GM12878 (cell line): Measurements from ENCODE around the gene BORCS5. TPM values are rescaled to one million over a fixed set of nuclear protein-coding genes. Genes with fewer than 3 reads are reported as not detected.

Source experiments
- ATF7 ChIP-seq: fragments of 450-650 bp; IDR thresholded peaks from 2 replicates; pipeline ENCODE4 v1.6.1; 2016; ENCODE audit warnings: low read depth, mild to moderate bottlenecking
- BACH1 ChIP-seq: fragments of 450-650 bp; IDR thresholded peaks from 2 replicates; pipeline ENCODE4 v1.6.1; 2017; ENCODE audit warnings: mild to moderate bottlenecking, borderline replicate concordance
- BMI1 ChIP-seq: fragments of 450-650 bp; IDR thresholded peaks from 2 replicates; pipeline ENCODE4 v1.6.1; 2016; ENCODE audit warnings: mild to moderate bottlenecking, moderate library complexity, borderline replicate concordance
- CREB1 ChIP-seq: IDR thresholded peaks from 2 replicates; pipeline ENCODE4 v1.6.1; 2012; ENCODE audit warnings: low read depth, mild to moderate bottlenecking, inconsistent platforms
- DPF2 ChIP-seq: fragments of 450-650 bp; IDR thresholded peaks from 2 replicates; pipeline ENCODE4 v1.6.1; 2017; ENCODE audit warnings: mild to moderate bottlenecking
- ETV6 ChIP-seq, 2 experiments: fragments of 450-650 bp in 1 of 2; IDR thresholded peaks in 1 of 2; conservative IDR thresholded peaks in 1 of 2; 2 replicates each; pipeline ENCODE4 v1.6.1; 2014; ENCODE audit warnings: antibody characterized with exemption in 1 of 2, borderline replicate concordance in 1 of 2, low read depth in 1 of 2, mild to moderate bottlenecking in 1 of 2, moderate library complexity in 1 of 2
- IKZF2 ChIP-seq, 2 experiments: fragments of 450-650 bp; IDR thresholded peaks; 2 replicates each; pipeline ENCODE4 v1.6.1; 2017; ENCODE audit warnings: mild to moderate bottlenecking in 2 of 2, moderate library complexity in 2 of 2
- MYC ChIP-seq: IDR thresholded peaks from 2 replicates; pipeline ENCODE4 v1.6.1; 2011; ENCODE audit warnings: mild to moderate bottlenecking, low read length, moderate library complexity, inconsistent platforms; ENCODE audit not compliant: insufficient read depth, insufficient replicate concordance, insufficient read length, severe bottlenecking
- NFXL1 ChIP-seq: fragments of 450-650 bp; IDR thresholded peaks from 2 replicates; pipeline ENCODE4 v1.6.1; 2017; ENCODE audit warnings: antibody characterized with exemption, mild to moderate bottlenecking, borderline replicate concordance
- PML ChIP-seq: IDR thresholded peaks from 2 replicates; pipeline ENCODE4 v1.6.1; 2012; ENCODE audit warnings: low read length, inconsistent platforms
- POLR2AphosphoS2 ChIP-seq: IDR thresholded peaks from 2 replicates; pipeline ENCODE4 v1.6.1; 2011; ENCODE audit warnings: low read depth, mild to moderate bottlenecking, low read length, improper control_type of control experiment, moderate library complexity
- POU2F2 ChIP-seq: IDR thresholded peaks from 3 replicates; pipeline ENCODE4 v1.6.1; 2011; ENCODE audit warnings: low read depth, mild to moderate bottlenecking, low read length, borderline replicate concordance
- RCOR1 ChIP-seq: conservative IDR thresholded peaks from 2 replicates; pipeline ENCODE4 v1.6.1; 2012; ENCODE audit warnings: low read depth, low read length, improper control_type of control experiment
- SMAD1 ChIP-seq: fragments of 450-650 bp; IDR thresholded peaks from 2 replicates; pipeline ENCODE4 v1.6.1; 2018; ENCODE audit warnings: mild to moderate bottlenecking, low read depth; ENCODE audit not compliant: partially characterized antibody
- STAT1 ChIP-seq: fragments of 450-650 bp; conservative IDR thresholded peaks from 2 replicates; pipeline ENCODE4 v1.6.1; 2014; ENCODE audit warnings: antibody characterized with exemption, mild to moderate bottlenecking
- YBX1 ChIP-seq: fragments of 450-650 bp; IDR thresholded peaks from 2 replicates; pipeline ENCODE4 v1.6.1; 2016; ENCODE audit warnings: antibody characterized with exemption
- YY1 ChIP-seq: IDR thresholded peaks from 2 replicates; pipeline ENCODE4 v1.6.1; 2011; ENCODE audit warnings: low read depth, mild to moderate bottlenecking, low read length
- ZNF217 ChIP-seq: fragments of 450-650 bp; IDR thresholded peaks from 2 replicates; pipeline ENCODE4 v1.6.1; 2017; ENCODE audit warnings: antibody characterized with exemption, mild to moderate bottlenecking
- polyA plus RNA-seq, 11 experiments: library from polyadenylated mRNA; depleted of rRNA in 4 of 11; unstranded in 6 of 11; stranded (reverse) in 5 of 11; fragments of >200 nt; fragmentation: Nextera tagmentation in 4 of 11; fragmentation: Illumina TruSeq in 1 of 11; extraction: Ambion mirVana in 4 of 11; extraction: Trizol in 1 of 11; gene quantifications; 1 replicate in 1 of 11; 2 replicates in 10 of 11; pipeline versions ENCODE4 v1.2.1 to v1.2.3, GENCODE V29; 2011 to 2016; ENCODE audit warnings: inconsistent platforms in 2 of 11, missing spikeins in 2 of 11, low read depth in 1 of 11
- total RNA-seq, 4 experiments: library from RNA; depleted of rRNA in 3 of 4; stranded (reverse); fragments of >200 nt in 3 of 4; fragmentation: Illumina TruSeq in 1 of 4; extraction: Trizol in 1 of 4; gene quantifications; 2 replicates each; pipeline versions ENCODE4 v1.2.1 to v1.2.3, GENCODE V29; 2013 to 2021
- TF ChIP-seq, protein P1 (sequence below): IDR thresholded peaks from 2 replicates; pipeline ENCODE4 v1.6.1; 2012; ENCODE audit warnings: mild to moderate bottlenecking, low read depth, low read length
- TF ChIP-seq, protein P2 (sequence below): fragments of 450-650 bp; IDR thresholded peaks from 2 replicates; pipeline ENCODE4 v1.6.1; 2017; ENCODE audit warnings: borderline replicate concordance
- TF ChIP-seq, protein P3 (sequence below): fragments of 450-650 bp; IDR thresholded peaks from 2 replicates; pipeline ENCODE4 v1.6.1; 2016; ENCODE audit warnings: mild to moderate bottlenecking, moderate library complexity, borderline replicate concordance
- TF ChIP-seq, protein P4 (sequence below): fragments of 450-650 bp; IDR thresholded peaks from 2 replicates; pipeline ENCODE4 v1.6.1; 2016; ENCODE audit warnings: mild to moderate bottlenecking

The BORCS5 gene
- total and polyA plus RNA-seq, 10 of the 15 experiments (the other 5 are each of a cell fraction or from before 2014, with no cell fraction given), result 1.4 to 39.7 (median 16.1) TPM

DNA sequence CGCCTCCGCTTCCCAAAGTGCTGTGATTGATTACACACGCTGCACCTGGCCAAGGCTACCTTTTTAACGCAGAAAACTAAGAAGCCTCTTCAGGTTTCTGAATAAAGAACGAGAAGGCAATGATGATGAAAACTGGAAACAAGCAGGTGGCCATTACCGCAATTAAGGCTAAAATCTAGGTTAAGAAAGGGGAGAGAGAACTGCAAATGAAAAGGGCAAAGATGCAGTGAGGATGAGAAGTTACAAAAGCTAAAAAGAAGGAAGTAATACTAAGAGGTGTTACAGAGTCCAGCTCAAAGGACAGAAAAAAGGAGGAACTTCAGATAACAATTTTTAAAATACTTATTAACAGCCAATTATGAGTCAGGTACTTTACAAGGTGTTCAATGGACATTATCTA, 126.1 kb downstream of the BORCS5 start (continued):
- TF ChIP-seq, protein P1, sequence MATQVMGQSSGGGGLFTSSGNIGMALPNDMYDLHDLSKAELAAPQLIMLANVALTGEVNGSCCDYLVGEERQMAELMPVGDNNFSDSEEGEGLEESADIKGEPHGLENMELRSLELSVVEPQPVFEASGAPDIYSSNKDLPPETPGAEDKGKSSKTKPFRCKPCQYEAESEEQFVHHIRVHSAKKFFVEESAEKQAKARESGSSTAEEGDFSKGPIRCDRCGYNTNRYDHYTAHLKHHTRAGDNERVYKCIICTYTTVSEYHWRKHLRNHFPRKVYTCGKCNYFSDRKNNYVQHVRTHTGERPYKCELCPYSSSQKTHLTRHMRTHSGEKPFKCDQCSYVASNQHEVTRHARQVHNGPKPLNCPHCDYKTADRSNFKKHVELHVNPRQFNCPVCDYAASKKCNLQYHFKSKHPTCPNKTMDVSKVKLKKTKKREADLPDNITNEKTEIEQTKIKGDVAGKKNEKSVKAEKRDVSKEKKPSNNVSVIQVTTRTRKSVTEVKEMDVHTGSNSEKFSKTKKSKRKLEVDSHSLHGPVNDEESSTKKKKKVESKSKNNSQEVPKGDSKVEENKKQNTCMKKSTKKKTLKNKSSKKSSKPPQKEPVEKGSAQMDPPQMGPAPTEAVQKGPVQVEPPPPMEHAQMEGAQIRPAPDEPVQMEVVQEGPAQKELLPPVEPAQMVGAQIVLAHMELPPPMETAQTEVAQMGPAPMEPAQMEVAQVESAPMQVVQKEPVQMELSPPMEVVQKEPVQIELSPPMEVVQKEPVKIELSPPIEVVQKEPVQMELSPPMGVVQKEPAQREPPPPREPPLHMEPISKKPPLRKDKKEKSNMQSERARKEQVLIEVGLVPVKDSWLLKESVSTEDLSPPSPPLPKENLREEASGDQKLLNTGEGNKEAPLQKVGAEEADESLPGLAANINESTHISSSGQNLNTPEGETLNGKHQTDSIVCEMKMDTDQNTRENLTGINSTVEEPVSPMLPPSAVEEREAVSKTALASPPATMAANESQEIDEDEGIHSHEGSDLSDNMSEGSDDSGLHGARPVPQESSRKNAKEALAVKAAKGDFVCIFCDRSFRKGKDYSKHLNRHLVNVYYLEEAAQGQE, result no peak
- peak; percentile 55 for TF ChIP-seq SMAD1
- TF ChIP-seq MYC, result no peak
- no peak for TF ChIP-seq POU2F2
- TF ChIP-seq ETV6 (conservative IDR thresholded peaks at IDR 0.05 in 1 of 2, IDR thresholded peaks at IDR 0.05 in 1 of 2; ENCODE audit: borderline replicate concordance in 1 of 2, low read depth in 1 of 2), result no peak
- TF ChIP-seq BACH1, result no peak; the same call in 1 of the 2 replicates
- TF ChIP-seq, protein P2, sequence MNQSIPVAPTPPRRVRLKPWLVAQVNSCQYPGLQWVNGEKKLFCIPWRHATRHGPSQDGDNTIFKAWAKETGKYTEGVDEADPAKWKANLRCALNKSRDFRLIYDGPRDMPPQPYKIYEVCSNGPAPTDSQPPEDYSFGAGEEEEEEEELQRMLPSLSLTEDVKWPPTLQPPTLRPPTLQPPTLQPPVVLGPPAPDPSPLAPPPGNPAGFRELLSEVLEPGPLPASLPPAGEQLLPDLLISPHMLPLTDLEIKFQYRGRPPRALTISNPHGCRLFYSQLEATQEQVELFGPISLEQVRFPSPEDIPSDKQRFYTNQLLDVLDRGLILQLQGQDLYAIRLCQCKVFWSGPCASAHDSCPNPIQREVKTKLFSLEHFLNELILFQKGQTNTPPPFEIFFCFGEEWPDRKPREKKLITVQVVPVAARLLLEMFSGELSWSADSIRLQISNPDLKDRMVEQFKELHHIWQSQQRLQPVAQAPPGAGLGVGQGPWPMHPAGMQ, result no peak
- 0 out of 2 replicates have a peak, but pooled peaks have one; percentile 52 for TF ChIP-seq RCOR1
- no peak for TF ChIP-seq NFXL1
- TF ChIP-seq CREB1, result no peak
- TF ChIP-seq DPF2, result peak; percentile 78; the same call in 1 of the 2 replicates
- TF ChIP-seq ZNF217, result peak; percentile 59; the same call in 1 of the 2 replicates
- TF ChIP-seq POLR2AphosphoS2, result no peak
- TF ChIP-seq STAT1, result no peak
- no peak for TF ChIP-seq PML
- TF ChIP-seq BMI1, result peak; percentile 79
- TF ChIP-seq, protein P3, sequence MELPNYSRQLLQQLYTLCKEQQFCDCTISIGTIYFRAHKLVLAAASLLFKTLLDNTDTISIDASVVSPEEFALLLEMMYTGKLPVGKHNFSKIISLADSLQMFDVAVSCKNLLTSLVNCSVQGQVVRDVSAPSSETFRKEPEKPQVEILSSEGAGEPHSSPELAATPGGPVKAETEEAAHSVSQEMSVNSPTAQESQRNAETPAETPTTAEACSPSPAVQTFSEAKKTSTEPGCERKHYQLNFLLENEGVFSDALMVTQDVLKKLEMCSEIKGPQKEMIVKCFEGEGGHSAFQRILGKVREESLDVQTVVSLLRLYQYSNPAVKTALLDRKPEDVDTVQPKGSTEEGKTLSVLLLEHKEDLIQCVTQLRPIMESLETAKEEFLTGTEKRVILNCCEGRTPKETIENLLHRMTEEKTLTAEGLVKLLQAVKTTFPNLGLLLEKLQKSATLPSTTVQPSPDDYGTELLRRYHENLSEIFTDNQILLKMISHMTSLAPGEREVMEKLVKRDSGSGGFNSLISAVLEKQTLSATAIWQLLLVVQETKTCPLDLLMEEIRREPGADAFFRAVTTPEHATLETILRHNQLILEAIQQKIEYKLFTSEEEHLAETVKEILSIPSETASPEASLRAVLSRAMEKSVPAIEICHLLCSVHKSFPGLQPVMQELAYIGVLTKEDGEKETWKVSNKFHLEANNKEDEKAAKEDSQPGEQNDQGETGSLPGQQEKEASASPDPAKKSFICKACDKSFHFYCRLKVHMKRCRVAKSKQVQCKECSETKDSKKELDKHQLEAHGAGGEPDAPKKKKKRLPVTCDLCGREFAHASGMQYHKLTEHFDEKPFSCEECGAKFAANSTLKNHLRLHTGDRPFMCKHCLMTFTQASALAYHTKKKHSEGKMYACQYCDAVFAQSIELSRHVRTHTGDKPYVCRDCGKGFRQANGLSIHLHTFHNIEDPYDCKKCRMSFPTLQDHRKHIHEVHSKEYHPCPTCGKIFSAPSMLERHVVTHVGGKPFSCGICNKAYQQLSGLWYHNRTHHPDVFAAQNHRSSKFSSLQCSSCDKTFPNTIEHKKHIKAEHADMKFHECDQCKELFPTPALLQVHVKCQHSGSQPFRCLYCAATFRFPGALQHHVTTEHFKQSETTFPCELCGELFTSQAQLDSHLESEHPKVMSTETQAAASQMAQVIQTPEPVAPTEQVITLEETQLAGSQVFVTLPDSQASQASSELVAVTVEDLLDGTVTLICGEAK, result no peak
- peak; percentile 79 for TF ChIP-seq ATF7
- TF ChIP-seq YY1, result 0 out of 2 replicates have a peak, but pooled peaks have one; percentile 29
- no peak for TF ChIP-seq YBX1
- TF ChIP-seq, protein P4, sequence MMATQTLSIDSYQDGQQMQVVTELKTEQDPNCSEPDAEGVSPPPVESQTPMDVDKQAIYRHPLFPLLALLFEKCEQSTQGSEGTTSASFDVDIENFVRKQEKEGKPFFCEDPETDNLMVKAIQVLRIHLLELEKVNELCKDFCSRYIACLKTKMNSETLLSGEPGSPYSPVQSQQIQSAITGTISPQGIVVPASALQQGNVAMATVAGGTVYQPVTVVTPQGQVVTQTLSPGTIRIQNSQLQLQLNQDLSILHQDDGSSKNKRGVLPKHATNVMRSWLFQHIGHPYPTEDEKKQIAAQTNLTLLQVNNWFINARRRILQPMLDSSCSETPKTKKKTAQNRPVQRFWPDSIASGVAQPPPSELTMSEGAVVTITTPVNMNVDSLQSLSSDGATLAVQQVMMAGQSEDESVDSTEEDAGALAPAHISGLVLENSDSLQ, result no peak
- peak; percentile 87 to 91; a peak in 3 of 4 replicates for TF ChIP-seq IKZF2 (IDR thresholded peaks at IDR 0.05)
